Right ventricle myocardium superior (tissue), 1 donor: ENCODE results near the gene CMTM7. TPM values are rescaled to one million over a fixed set of nuclear protein-coding genes. Genes with fewer than 3 reads are reported as not detected.
"Not testable (repeated sequence)": the region's sequence is repeated elsewhere in the genome, so short reads cannot be mapped to it uniquely, and the experiment has no call there.

Experiments
- ATAC-seq: fragments of 200-7000 bp; cut with Tn5 transposase; one replicate; pipeline ENCODE4 v1.9.1; 2020; ENCODE audit warnings: mild to moderate bottlenecking; ENCODE audit not compliant: poor library complexity
- DNase-seq: peaks from one replicate; pipeline ENCODE4 v3.0.0-alpha.2; 2020
- intact Hi-C: fragments of 100-400 bp; cut with DNase I; formaldehyde crosslinking; loops from one replicate; pipeline ENCODE4 v1.11.2; 2022
- total RNA-seq: library from RNA; stranded (reverse); fragmentation: NEBNext Ultra II Directional; extraction: Animal tissue kit (Norgen Biotek cat#: 25700); gene quantifications from one replicate; pipeline ENCODE4 v1.2.1, GENCODE V29; 2021
- donor health status: DM: no; HTN: yes; CAD: no; lungs with severe emphysema.

The CMTM7 gene
- total RNA-seq, 1 donor from 2014 or later = 2.7 TPM

GRCh38 chr3:32376115-32376514, 15.5 kb upstream of the CMTM7 start:
- intact Hi-C loops = no loop called here
- no peak for DNase-seq
- no peak for ATAC-seq

DNA sequence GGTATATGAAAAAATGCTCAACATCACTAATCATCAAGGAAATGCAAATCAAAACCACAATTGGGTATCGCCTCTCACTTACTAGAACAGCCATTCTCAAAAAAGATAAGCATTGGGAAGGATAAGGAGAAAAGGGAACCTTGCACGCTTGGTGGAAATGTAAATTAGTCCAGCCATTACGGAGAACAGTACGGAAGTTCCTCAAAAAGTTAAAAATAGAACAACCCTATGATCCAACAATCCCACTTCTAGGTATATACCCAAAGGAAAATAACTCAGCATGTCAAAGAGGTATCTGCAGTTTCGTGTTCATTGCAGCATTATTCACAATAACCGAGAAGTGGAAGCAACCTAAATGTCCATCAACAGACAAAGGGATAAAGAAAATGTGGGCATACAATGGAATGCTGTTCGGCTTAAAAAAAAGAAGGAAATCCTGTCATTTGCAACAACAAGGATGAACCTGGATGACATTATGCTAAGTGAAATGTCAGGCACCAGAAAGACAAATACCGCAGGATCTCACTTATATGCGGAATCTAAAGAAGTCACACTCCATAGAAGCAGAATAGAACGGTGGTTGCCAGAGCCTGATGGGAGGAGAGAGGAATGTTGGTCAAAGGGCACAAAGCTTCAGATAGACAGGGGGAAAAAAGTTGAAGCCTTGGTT, 11.7 kb upstream of the CMTM7 start:
- DNase-seq (no peak), ATAC-seq (no peak)
- intact Hi-C loops = no loop called here

DNA sequence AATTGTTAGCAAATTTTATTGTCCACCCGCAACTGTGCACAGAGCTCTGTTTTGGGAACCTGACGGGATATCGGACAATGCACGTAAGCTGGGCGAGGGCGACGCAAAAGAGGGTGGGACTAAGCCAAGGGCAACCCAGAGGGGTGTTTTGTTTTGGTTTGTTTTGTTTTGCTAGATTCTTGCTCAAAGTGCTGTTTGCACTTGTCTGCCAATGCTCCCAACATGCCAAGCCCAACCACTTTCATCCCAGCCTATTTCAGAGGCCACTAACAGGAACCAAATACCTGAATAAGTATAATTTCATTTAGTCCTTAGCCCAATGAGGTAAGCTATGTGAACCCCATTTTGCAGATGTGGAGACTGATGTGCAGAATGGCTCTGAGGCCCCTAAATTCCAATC, 9.7 kb upstream of the CMTM7 start:
- no peak for DNase-seq
- intact Hi-C loops = no loop called here
- ATAC-seq = no peak

DNA sequence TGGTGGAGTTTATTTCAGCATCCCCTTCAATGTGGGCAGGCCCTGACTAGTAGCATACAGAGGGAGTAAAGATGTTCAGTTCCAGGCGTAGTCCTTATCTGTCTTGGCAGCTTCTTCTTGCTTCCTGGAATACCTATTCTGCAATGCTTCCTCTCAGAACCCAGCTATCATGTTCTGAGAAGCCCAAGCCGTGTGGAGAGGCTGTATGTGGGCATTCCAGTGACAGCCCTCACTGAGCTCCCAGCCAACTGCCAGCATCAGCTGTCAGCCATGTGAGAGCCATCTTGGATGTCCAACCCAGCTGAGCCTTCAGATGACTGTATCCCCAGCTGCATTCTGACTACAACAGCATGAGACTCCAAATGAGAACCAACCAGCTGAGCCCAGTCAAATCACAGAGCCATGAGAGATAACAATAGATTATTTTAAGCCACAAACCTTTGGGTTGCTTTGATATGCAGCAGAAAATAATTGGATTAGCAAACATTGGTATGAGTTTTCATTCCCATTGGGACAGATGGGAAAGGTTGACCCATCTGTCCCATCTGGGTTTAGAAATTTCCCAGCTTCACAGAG, 8.4 kb upstream of the CMTM7 start:
- intact Hi-C loops = no loop called here

GRCh38 chr3:32384938-32385337, 6.7 kb upstream of the CMTM7 start:
- intact Hi-C loops = no loop called here
- ATAC-seq (peak; percentile 87), DNase-seq (no peak)

More for the DNA sequence above, 8.4 kb upstream of the CMTM7 start:
- no peak for ATAC-seq
- DNase-seq = no peak

DNA sequence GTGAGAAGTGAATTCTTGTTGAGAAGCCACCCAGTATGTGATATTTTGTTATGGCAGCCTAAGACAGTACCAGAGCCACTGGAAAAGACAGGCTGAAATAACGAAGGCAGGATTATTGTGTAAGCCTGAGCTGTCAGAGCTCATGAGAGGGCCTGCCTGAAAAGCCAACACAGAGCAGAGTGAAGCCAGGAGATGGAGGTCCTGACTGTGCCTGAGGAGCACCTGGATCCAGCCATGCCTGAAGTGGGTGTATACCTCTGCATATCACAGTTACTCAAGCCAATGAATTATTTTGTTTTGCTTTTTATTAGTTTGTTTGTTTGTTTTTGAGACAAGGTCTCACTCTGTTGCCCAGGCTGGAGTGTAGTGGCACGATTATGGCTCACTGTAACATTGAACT, 4.1 kb upstream of the CMTM7 start:
- DNase-seq (no peak), ATAC-seq (no peak)
- intact Hi-C loops = no loop called here

DNA sequence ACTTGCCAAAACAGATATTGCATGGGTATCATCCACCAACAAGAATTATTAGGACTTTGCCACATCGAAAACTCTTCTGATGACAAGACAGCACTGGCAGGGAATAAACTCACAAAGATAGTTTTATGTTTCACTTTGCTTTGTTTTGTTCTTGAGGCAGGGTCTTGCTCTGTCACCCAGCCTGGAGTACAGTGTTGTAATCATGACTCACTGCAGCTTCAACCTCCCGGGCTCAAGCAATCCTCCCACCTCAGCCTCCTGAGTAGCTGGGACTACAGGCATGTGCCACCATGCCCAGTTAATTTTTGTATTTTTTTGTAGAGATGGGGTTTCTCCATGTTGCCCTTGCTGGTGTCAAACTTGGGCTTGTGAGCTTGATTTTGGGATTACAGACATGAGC, 2.1 kb upstream of the CMTM7 start:
- ATAC-seq, intact Hi-C loops, DNase-seq: not testable (repeated sequence)

DNA sequence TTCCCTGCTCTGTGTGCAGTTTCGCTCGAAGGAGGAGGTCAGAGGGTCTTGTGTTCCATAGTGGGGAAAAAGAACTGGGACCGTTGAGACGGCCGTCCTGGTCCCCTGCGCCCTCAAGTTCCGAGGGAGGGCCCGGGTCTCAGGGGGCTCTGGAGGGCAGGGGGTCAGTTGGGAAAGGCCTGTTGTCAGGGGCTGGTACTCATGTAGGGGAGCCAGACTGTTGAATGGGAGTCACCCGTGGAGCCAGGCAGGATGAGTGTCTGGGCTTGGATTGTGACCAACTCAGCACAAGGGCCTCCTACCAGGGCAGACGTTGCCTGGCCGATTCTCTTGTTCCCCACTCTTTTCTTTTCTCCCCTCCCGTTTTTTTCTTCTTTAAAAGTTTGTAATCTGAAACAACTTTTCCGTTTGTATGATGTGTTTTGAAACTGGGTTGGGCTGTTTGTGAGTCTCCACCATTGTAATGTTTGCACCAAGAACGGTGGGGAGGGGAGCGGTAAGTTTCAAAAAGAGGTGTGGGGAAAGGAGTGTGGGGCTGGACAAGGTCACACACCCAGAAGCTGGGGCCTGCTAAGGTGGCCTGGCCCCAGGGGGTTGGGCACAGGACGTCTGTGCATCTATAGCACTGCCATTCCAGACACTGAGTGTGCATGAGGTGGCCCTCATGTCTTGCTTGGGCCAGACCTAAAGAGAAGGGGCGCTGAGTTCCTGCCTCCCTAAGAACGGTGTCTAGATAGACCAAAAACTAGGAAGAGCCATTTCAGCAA, 1.1 kb downstream of the CMTM7 start:
- ATAC-seq (peak; percentile 71), DNase-seq (peak; percentile 63)
- intact Hi-C loops = no loop called here

DNA sequence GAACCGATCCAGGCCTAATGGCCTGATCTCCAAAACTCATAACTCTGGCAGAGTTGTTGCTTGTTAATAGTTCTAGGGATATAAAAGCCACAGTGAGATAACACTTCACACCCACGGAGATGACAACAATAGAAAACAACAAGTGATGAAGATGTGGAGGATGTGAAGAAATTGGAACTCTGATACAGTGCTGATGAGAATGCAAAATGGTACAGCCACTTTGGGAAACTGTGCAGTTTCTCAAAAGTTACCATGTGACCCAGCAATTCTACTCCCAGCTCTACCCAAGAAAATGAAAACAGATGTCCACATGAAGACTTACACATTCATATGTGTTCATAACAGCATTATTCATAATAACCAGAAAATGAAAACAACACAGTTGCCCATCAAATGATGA, 3.8 kb downstream of the CMTM7 start:
- ATAC-seq = no peak
- no peak for DNase-seq
- intact Hi-C loops = no loop called here

GRCh38 chr3:32397941-32398340, 6.3 kb downstream of the CMTM7 start:
- DNase-seq (no peak), ATAC-seq (no peak)
- intact Hi-C loops = no loop called here

DNA sequence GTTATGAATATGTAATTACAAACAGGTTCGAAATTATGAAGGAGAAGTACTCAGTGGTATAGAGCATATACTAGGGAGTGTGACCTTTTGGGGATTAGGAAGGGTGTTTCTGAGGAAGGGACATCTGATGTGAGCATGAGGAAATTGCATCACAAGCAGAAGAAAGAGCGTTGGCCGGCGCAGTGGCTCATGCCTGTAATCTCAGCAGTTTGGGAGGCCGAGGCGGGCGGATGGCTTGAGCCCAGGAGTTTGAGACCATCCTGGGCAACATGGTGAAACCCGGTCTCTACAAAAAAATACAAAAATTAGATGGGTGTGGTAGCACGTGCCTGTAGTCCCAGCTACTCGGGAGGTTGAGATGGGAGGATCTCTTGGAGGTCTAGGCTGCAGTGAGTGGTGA, 6.9 kb downstream of the CMTM7 start:
- peak; percentile 36 for ATAC-seq
- peak; percentile 82 for DNase-seq
- intact Hi-C loops = no loop called here

DNA sequence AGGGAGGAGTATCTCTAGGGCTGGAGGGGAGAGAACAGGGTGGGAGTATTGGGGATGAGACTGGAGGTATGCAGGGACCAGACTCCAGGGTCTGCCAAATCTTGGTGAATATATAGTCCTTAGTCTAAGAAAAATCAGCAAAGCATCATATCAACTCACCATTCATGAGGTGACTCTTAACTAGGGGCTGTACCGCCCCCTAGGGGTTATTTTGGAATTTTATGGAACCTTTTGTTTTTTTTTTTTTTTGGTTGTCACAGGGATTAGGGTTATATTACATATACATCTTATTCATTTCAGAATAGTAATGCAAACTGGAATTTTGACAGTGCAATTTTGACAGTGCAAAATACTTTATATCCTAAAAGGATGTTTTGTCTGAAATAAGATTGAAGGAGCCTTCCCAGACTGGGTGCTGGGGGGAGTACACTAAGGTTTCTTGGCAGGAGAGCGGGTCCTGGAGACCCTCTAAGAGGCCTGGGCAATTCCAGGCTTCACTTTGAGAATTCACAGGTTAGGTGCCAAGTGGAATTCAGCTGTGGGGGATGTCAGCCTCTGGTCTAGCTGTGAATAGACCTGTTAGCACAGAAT, 7.5 kb downstream of the CMTM7 start:
- intact Hi-C loops = no loop called here
- no peak for DNase-seq
- no peak for ATAC-seq

DNA sequence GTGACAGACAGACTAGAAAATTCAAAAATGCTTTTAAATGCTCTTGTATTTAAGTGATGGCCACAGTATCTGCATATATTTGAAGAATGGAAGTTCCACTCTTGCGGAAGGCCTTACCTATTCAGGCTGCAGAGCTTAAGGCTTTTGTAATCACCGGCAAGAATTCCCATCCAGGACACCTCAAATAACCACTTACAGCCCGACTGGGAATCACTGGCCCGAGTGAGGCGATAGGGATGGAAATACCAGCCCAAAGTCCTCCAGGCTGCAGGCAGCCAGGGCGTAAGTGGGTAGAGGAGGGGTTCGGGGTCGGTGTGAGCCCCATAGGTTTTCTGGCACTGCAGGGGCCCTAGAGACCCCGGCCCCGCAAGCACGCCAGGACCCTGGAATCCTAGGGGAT, 9.5 kb downstream of the CMTM7 start:
- no peak for DNase-seq
- ATAC-seq = peak; percentile 18
- intact Hi-C loops = no loop called here

DNA sequence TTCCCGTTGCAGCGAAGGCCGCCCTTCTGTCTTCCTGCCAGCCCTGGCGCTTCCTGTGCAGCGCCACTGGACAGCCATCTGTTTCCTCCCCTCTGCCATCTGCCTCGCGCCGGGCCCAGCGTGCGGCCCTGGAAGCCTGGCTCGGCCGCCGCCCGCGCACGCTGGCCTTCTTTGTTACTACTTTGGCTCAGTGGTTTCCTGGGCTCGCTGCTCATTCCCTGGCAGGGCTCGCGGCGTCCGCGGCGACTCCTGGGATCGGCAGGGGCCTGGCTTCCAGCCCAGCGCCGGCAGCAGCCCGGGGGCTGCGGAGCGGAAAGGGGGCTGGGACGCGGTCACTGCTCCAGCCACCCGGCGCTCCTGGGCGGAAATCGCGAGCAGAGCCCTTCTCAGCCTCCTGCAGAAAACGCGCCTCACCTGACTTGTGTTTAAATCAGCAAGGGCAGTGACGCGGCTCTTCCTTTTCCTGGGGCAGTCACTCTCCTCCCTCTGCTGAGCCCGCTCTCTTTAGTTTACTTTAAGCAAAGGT, 10.0 kb downstream of the CMTM7 start:
- peak; percentile 93 for DNase-seq
- intact Hi-C loops = no loop called here
- peak; percentile 95 for ATAC-seq

DNA sequence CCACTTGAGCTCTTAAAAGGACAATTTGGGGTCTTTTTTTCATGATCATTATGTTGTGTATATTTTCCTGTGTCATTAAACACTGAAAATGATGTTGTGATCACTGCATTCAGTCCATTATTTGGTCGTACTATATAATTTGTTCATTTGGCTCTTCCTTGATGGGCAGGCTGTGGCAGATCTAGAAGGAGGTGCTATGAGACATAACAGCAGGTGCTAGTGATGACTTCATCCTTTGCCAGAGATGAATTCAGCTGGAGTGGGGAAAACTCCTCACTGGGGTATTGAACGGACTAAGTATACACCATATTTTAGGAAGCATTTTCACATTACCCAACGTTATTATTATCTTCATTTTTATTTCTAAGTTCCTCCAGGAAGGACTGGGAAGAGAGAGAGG, 12.0 kb downstream of the CMTM7 start:
- no peak for DNase-seq
- intact Hi-C loops = no loop called here
- no peak for ATAC-seq

DNA sequence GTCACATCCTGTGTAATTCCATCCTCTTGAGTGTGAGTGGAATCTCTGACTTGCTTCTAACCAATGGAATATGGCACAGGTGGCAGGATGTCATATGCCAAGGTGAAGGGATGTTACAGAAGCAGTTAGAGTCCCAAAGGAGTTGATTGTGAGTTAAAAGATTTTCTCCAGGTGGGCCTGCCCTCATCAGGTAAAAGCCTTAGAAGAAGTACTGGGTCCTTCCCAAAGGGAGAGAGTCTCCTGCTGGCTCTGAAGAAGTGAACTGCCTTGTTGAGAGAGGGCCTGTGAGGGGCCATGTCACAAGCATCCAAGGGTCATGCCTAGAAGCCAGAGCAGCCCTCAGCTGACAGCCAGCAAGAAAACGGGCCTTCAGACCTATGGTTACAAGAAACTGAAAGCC, 13.1 kb downstream of the CMTM7 start:
- intact Hi-C loops = no loop called here
- no peak for DNase-seq
- no peak for ATAC-seq

DNA sequence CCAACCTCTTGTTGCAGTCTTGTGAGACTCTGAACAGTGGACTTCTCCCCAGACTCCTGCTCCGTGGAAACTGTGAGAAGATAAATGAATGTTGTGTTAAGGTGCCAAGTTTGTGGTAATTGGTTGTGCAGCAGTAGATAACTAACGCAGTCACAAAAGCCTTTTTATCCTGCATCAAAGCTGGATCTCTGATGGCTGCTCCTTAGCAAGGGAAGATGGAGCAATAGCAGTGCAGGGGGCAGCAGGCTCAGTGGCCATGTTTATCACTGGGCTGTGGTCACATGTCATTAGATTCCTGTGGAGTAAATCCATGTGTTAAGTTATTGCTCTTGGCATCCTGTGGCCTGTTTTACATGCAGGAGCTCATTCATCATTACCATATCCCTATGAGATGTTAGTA, 13.5 kb downstream of the CMTM7 start:
- DNase-seq (no peak), ATAC-seq (no peak)
- intact Hi-C loops = no loop called here

DNA sequence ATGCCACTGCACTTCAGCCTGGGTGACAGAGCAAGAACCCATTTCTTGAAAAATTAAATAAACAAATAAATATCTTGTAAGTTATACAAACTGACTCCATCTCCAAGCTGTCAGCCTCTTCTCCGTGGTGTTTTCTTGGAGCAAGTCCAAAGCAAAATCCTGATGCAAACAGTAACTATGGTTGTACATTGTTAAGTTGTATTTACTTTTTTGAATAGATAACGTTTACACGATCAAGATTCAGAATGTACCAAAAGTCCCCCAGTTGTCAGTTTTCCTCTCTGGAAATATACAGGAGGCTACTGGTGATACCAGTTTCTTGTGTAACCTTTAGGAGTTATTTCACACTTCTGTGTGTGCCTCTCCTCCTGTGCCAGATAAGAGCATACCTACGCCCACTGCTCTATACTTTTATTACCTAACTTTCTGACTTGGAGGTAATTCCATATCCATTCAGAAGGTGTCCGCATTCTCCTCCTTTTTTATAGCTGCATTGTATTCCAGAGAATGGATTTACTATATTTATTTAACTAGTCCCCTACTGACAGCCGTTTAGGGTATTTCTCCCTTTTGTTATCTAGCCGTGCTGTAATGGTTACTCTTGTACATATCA, 14.2 kb downstream of the CMTM7 start:
- DNase-seq = no peak
- no peak for ATAC-seq
- intact Hi-C loops = no loop called here
